Esophagus squamous epithelium (tissue), 5 donors: Measurements from ENCODE around the gene SLC2A4RG. TPM values are rescaled to one million over a fixed set of nuclear protein-coding genes. Genes with fewer than 3 reads are reported as not detected.

Source experiments
- DNase-seq: peaks from one replicate; lab custom pipeline; 2025; lab: John Stamatoyannopoulos, UW
- H3K27ac ChIP-seq, 4 donors: fragments of 200-600 bp; sonication (generic); one replicate each; pipeline ENCODE4 v1.5.1; 2016 to 2019; ENCODE audit warnings: mild to moderate bottlenecking in 1 of 4
- H3K27me3 ChIP-seq, 4 donors: fragments of 200-600 bp; sonication (generic); 1 replicate in 3 of 4; 2 replicates in 1 of 4; pipeline versions ENCODE4 v1.5.1 to v1.6.0; 2017 to 2021; ENCODE audit warnings: antibody characterized with exemption in 1 of 4
- H3K36me3 ChIP-seq, 3 donors: fragments of 200-600 bp; sonication (generic); one replicate each; pipeline ENCODE4 v1.5.1; 2016 to 2019
- H3K4me1 ChIP-seq, 3 donors: fragments of 200-600 bp; sonication (generic); one replicate each; pipeline ENCODE4 v1.5.1; 2017 to 2019
- H3K4me3 ChIP-seq, 4 donors: fragments of 200-600 bp; sonication (generic); 1 replicate in 3 of 4; 2 replicates in 1 of 4; pipeline ENCODE4 v1.5.1; 2016 to 2019; ENCODE audit warnings: mild to moderate bottlenecking in 2 of 4, moderate library complexity in 1 of 4
- H3K9me3 ChIP-seq, 3 donors: fragments of 200-600 bp; sonication (generic); one replicate each; pipeline ENCODE4 v1.5.1; 2016 to 2019
- CTCF ChIP-seq, 6 experiments: fragments of 450-650 bp in 4 of 6; fragments of 200-600 bp in 2 of 6; sonication (generic) in 2 of 6; IDR thresholded peaks; one replicate each; pipeline ENCODE4 v1.5.1; 2016 to 2019; ENCODE audit warnings: antibody characterized with exemption in 6 of 6, mild to moderate bottlenecking in 4 of 6, moderate library complexity in 4 of 6
- POLR2A ChIP-seq, 4 donors: fragments of 450-650 bp; IDR thresholded peaks; one replicate each; pipeline ENCODE4 v1.6.1; 2017; ENCODE audit warnings: antibody characterized with exemption in 4 of 4, mild to moderate bottlenecking in 4 of 4, moderate library complexity in 3 of 4
- WGBS, 2 donors: methylation state at CpG; one replicate each; pipeline ENCODE4 v1.1.5; 2018; 5-methylcytosine and 5-hydroxymethylcytosine counted together
- intact Hi-C: fragments of 100-400 bp; cut with DNase I; formaldehyde crosslinking; loops from one replicate; pipeline ENCODE4 v1.15.0; 2022
- total RNA-seq, 4 donors: library from RNA; depleted of rRNA; stranded (reverse); fragments of >200 nt; gene quantifications; one replicate each; pipeline ENCODE4 v1.1.0, GENCODE V29; 2016
- donor health status: DM: yes; HTN: yes; CAD: no.

The SLC2A4RG gene
- total RNA-seq, 4 donors from 2014 or later, result 37.0 to 55.5 (median 50.2) TPM

- H3K36me3 ChIP-seq, result peaks cover 0 to 7% (median 0%) of the 10 kb centered on the region in 3 donors
- no peaks in the 10 kb centered on the region for H3K27me3 ChIP-seq
- intact Hi-C loops, result no loop called here
- no peak overlapping the region for H3K4me3 ChIP-seq
- no peaks in the 10 kb centered on the region for H3K9me3 ChIP-seq
- TF ChIP-seq POLR2A (IDR thresholded peaks at IDR 0.05), result no peak
- TF ChIP-seq CTCF (IDR thresholded peaks at IDR 0.05), result no peak
- no peak for DNase-seq
- H3K4me1 ChIP-seq, result peaks cover 37 to 88% (median 76%) of the 10 kb centered on the region in 3 donors
- WGBS, 2 donors, result 46% methylated on average over 11 of the region's 37 CpGs; no CpG with 5 or more reads in 1 of the 2 donors
- peak overlapping the region in 1 of 4 donors; percentile 49 for H3K27ac ChIP-seq
Measured at GRCh38 chr20:63694584-63695423, 44.8 kb upstream of the SLC2A4RG start.

GRCh38 chr20:63695424-63696305, 43.9 kb upstream of the SLC2A4RG start:
- Histone ChIP-seq H3K27me3 (no peaks in the 10 kb centered on the region), H3K9me3 (no peaks in the 10 kb centered on the region), H3K4me1 (peaks cover 36 to 83% (median 78%) of the 10 kb centered on the region in 3 donors), H3K27ac (peak overlapping the region in 3 of 4 donors; percentile 38 to 63 (median 49)), H3K4me3 (no peak overlapping the region), H3K36me3 (peaks cover 0 to 11% (median 0%) of the 10 kb centered on the region in 3 donors)
- intact Hi-C loops, result no loop called here
- no peak for DNase-seq
- WGBS, 2 donors, result 0% methylated on average over 1 of the region's 25 CpGs; no CpG with 5 or more reads in 1 of the 2 donors
- no peak for TF ChIP-seq POLR2A (IDR thresholded peaks at IDR 0.05)
- TF ChIP-seq CTCF (IDR thresholded peaks at IDR 0.05), result no peak

- Histone ChIP-seq H3K4me1 (peaks cover 32 to 77% (median 72%) of the 10 kb centered on the region in 3 donors), H3K36me3 (peaks cover 0 to 11% (median 0%) of the 10 kb centered on the region in 3 donors), H3K9me3 (no peaks in the 10 kb centered on the region), H3K27me3 (no peaks in the 10 kb centered on the region), H3K4me3 (peak overlapping the region; percentile 9 to 59 (median 29)), H3K27ac (peak overlapping the region in 3 of 4 donors; percentile 38 to 63 (median 49))
- intact Hi-C loops, result no loop called here
- no peak for DNase-seq
- 0 to 20% methylated on average over 1 of the region's 6 CpGs for WGBS, 2 donors
- TF ChIP-seq CTCF (IDR thresholded peaks at IDR 0.05) (no peak), POLR2A (IDR thresholded peaks at IDR 0.05) (no peak)
Measured at GRCh38 chr20:63696306-63696627, 43.3 kb upstream of the SLC2A4RG start.

GRCh38 chr20:63696628-63697356, 42.8 kb upstream of the SLC2A4RG start, which contains the start of gene TNFRSF6B:
TNFRSF6B (plus strand) TSS chr20:63696652; CDS start chr20:63696768, 116 bp downstream.
- peak within 1 kb of the TSS; percentile 9 to 59 (median 29) for H3K4me3 ChIP-seq
- H3K27ac ChIP-seq, result peak within 1 kb of the TSS; percentile 22 to 63 (median 44)
- TF ChIP-seq POLR2A (IDR thresholded peaks at IDR 0.05) (no peak), CTCF (IDR thresholded peaks at IDR 0.05) (no peak)
- WGBS, 2 donors, result no CpG with 5 or more reads among the region's 52 CpGs
- no peaks in the 10 kb centered on the region for H3K9me3 ChIP-seq
- intact Hi-C loops, result no loop called here
- H3K4me1 ChIP-seq, result peaks cover 32 to 71% (median 67%) of the 10 kb centered on the region in 3 donors
- H3K36me3 ChIP-seq, result peaks cover 0 to 11% (median 0%) of the 10 kb centered on the region in 3 donors
- DNase-seq, result no peak
- H3K27me3 ChIP-seq, result no peaks in the 10 kb centered on the region
